HCT116 (cell line): Measurements from ENCODE around the gene RASGRP2. TPM values are rescaled to one million over a fixed set of nuclear protein-coding genes. Genes with fewer than 3 reads are reported as not detected.

Experiments
- ATAC-seq: fragments of 200-7000 bp; cut with Tn5 transposase; 2 replicates; pipeline ENCODE4 v1.9.1; 2020; ENCODE audit warnings: mild to moderate bottlenecking, moderate library complexity
- BruUV-seq: library from RNA; stranded (reverse); fragments of 400-500 nt; replicated peaks from 2 replicates; lab custom pipeline; 2021; lab: Mats Ljungman, UMichigan
- CTCF ChIA-PET: fragments of 300-600 bp; sonication (Branson Sonifier 250); formaldehyde crosslinking; loops from one replicate; lab custom pipeline; 2021; ENCODE audit warnings: antibody characterized with exemption; lab: Charles Lee
- POLR2A ChIA-PET: fragments of 300-600, 350-600 bp; sonication (Branson Sonifier 250); formaldehyde crosslinking; loops from one replicate; lab custom pipeline; 2021; ENCODE audit warnings: antibody characterized with exemption; lab: Charles Lee
- RAD21 ChIA-PET, 2 experiments: fragments of 300-600 bp; sonication (Branson Sonifier 250); formaldehyde crosslinking; loops; one replicate each; lab custom pipeline; 2023; ENCODE audit warnings: low total read pairs in 2 of 2; ENCODE audit not compliant: uncharacterized antibody in 2 of 2, unreplicated experiment in 2 of 2, low non-redundant PET in 1 of 2; lab: Charles Lee
- DNase-seq: peaks from one replicate; pipeline ENCODE4 v3.0.0-alpha.2; 2010; ENCODE audit warnings: low read depth, low spot score
- H2AFZ ChIP-seq: fragments of 200-600 bp; shearing (Covaris generic), sonication (generic); 2 replicates; pipeline ENCODE4 v1.6.1; 2017; ENCODE audit warnings: low read depth, mixed run types, mixed read lengths, antibody characterized with exemption, low read length; ENCODE audit not compliant: poor library complexity, severe bottlenecking
- H3K27ac ChIP-seq: 2 replicates; pipeline ENCODE4 v1.5.1; 2012; ENCODE audit warnings: low read depth, low read length
- H3K27me3 ChIP-seq: fragments of 200-600 bp; sonication (generic); 2 replicates; pipeline ENCODE4 v1.6.1; 2016; ENCODE audit warnings: mixed run types, low read length, mixed read lengths; ENCODE audit not compliant: insufficient read depth
- H3K36me3 ChIP-seq, 2 experiments: fragments of 200-500 bp in 1 of 2; fragments of 200-600 bp in 1 of 2; sonication (Bioruptor generic) in 1 of 2; sonication (generic) in 1 of 2; 2 replicates each; pipeline versions ENCODE4 v1.5.1 to v1.6.1; 2014 to 2016; ENCODE audit warnings: low read length in 2 of 2, inconsistent platforms in 1 of 2, mixed read lengths in 1 of 2, mixed run types in 1 of 2; ENCODE audit not compliant: insufficient read depth in 2 of 2, control insufficient read depth in 1 of 2
- H3K4me1 ChIP-seq, 2 experiments: fragments of 200-600 bp in 1 of 2; sonication (generic) in 1 of 2; 2 replicates each; pipeline versions ENCODE4 v1.5.1 to v1.6.1; 2012 to 2017; ENCODE audit warnings: low read length in 2 of 2, inconsistent platforms in 1 of 2, mild to moderate bottlenecking in 1 of 2, mixed read lengths in 1 of 2, mixed run types in 1 of 2, moderate library complexity in 1 of 2; ENCODE audit not compliant: insufficient read depth in 2 of 2, control insufficient read depth in 1 of 2
- H3K4me2 ChIP-seq: fragments of 200-600 bp; sonication (generic); 2 replicates; pipeline ENCODE4 v1.6.1; 2017; ENCODE audit warnings: mixed run types, low read length, mixed read lengths
- H3K4me3 ChIP-seq, 2 experiments: fragments of 200-600 bp in 1 of 2; sonication (generic) in 1 of 2; replicated peaks in 1 of 2; 2 replicates each; pipeline ENCODE4 v1.5.1; 2011 to 2016; ENCODE audit warnings: low read length in 2 of 2, control low read depth in 1 of 2, low read depth in 1 of 2, mild to moderate bottlenecking in 1 of 2, mixed read lengths in 1 of 2, mixed run types in 1 of 2
- H3K79me2 ChIP-seq: fragments of 200-600 bp; sonication (generic); 2 replicates; pipeline ENCODE4 v1.6.1; 2017; ENCODE audit warnings: mild to moderate bottlenecking, mixed run types, low read length, moderate library complexity, mixed read lengths; ENCODE audit not compliant: insufficient read depth
- H3K9ac ChIP-seq: fragments of 200-600 bp; sonication (generic); 2 replicates; pipeline ENCODE4 v1.6.1; 2016; ENCODE audit warnings: low read length, mixed read lengths
- H3K9me2 ChIP-seq: fragments of 200-600 bp; sonication (generic), shearing (Covaris generic); 2 replicates; pipeline ENCODE4 v1.6.1; 2017; ENCODE audit warnings: mixed run types, mild to moderate bottlenecking, moderate library complexity; ENCODE audit not compliant: insufficient read depth
- H3K9me3 ChIP-seq, 2 experiments: fragments of 200-500 bp in 1 of 2; fragments of 200-600 bp in 1 of 2; sonication (Bioruptor generic) in 1 of 2; sonication (generic) in 1 of 2; 2 replicates each; pipeline ENCODE4 v1.6.1; 2014 to 2017; ENCODE audit warnings: low read length in 2 of 2, mixed read lengths in 2 of 2, inconsistent platforms in 1 of 2, low read depth in 1 of 2, mild to moderate bottlenecking in 1 of 2, mixed run types in 1 of 2, moderate library complexity in 1 of 2; ENCODE audit not compliant: control insufficient read depth in 1 of 2, insufficient read depth in 1 of 2
- H4K20me1 ChIP-seq: fragments of 200-600 bp; sonication (generic), shearing (Covaris generic); 2 replicates; pipeline ENCODE4 v1.6.1; 2017; ENCODE audit warnings: mixed run types, mild to moderate bottlenecking, moderate library complexity; ENCODE audit not compliant: insufficient read depth
- CBX3 ChIP-seq: IDR thresholded peaks from 2 replicates; pipeline ENCODE4 v1.6.1; 2012; ENCODE audit warnings: low read depth
- CEBPB ChIP-seq: IDR thresholded peaks from 2 replicates; pipeline ENCODE4 v1.6.1; 2012; ENCODE audit warnings: low read depth
- EGR1 ChIP-seq: IDR thresholded peaks from 2 replicates; pipeline ENCODE4 v1.6.1; 2012; ENCODE audit warnings: low read depth
- ELF1 ChIP-seq: IDR thresholded peaks from 2 replicates; pipeline ENCODE4 v1.6.1; 2012; ENCODE audit warnings: low read depth, borderline replicate concordance
- EZH2 ChIP-seq: fragments of 200-600 bp; sonication (generic); IDR thresholded peaks from 2 replicates; pipeline ENCODE4 v1.6.1; 2017; ENCODE audit warnings: antibody characterized with exemption, mixed run types
- EZH2phosphoT487 ChIP-seq: fragments of 200-600 bp; IDR thresholded peaks from 2 replicates; pipeline ENCODE4 v1.6.1; 2018; ENCODE audit warnings: antibody characterized with exemption, borderline replicate concordance
- JUND ChIP-seq: IDR thresholded peaks from 2 replicates; pipeline ENCODE4 v1.6.1; 2012
- SIN3A ChIP-seq: IDR thresholded peaks from 2 replicates; pipeline ENCODE4 v1.6.1; 2012; ENCODE audit warnings: low read depth
- YY1 ChIP-seq: IDR thresholded peaks from 2 replicates; pipeline ENCODE4 v1.6.1; 2011; ENCODE audit warnings: low read length, low read depth, moderate library complexity, mild to moderate bottlenecking; ENCODE audit not compliant: insufficient replicate concordance; ENCODE audit errors: extremely low read depth
- ZFX ChIP-seq: fragments of 450-650 bp; IDR thresholded peaks from 2 replicates; pipeline ENCODE4 v1.6.1; 2017
- ZNF274 ChIP-seq: fragments of 200-500 bp; sonication (Bioruptor generic); IDR thresholded peaks from 2 replicates; pipeline ENCODE4 v1.6.1; 2014; ENCODE audit warnings: mild to moderate bottlenecking, low read depth, low read length, inconsistent platforms
- intact Hi-C: fragments of 100-400 bp; cut with micrococcal nuclease; formaldehyde crosslinking; loops from 2 replicates; pipeline ENCODE4 v1.10.0; 2022
- total RNA-seq: library from RNA; stranded (reverse); gene quantifications from one replicate; pipeline ENCODE4 v1.2.1, GENCODE V29; 2021; ENCODE audit not compliant: unreplicated experiment
- TF ChIP-seq, protein P1 (sequence below): IDR thresholded peaks from 2 replicates; pipeline ENCODE4 v1.6.1; 2012; ENCODE audit warnings: low read depth
- TF ChIP-seq, protein P2 (sequence below): IDR thresholded peaks from 2 replicates; pipeline ENCODE4 v1.6.1; 2012
- TF ChIP-seq, protein P3 (sequence below): IDR thresholded peaks from 2 replicates; pipeline ENCODE4 v1.6.1; 2012
- TF ChIP-seq, protein P4 (sequence below): IDR thresholded peaks from 2 replicates; pipeline ENCODE4 v1.6.1; 2011; ENCODE audit warnings: mild to moderate bottlenecking, low read length, moderate library complexity; ENCODE audit not compliant: insufficient replicate concordance; ENCODE audit errors: extremely low read depth
- TF ChIP-seq, protein P5 (sequence below), 3 experiments: fragments of 200-600 bp in 1 of 3; sonication (generic) in 1 of 3; IDR thresholded peaks in 2 of 3; conservative IDR thresholded peaks in 1 of 3; 2 replicates each; pipeline ENCODE4 v1.5.1; 2012 to 2017; ENCODE audit warnings: low read depth in 2 of 3, low read length in 2 of 3, antibody characterized with exemption in 1 of 3, borderline replicate concordance in 1 of 3, control low read depth in 1 of 3, mild to moderate bottlenecking in 1 of 3, mixed read lengths in 1 of 3, mixed run types in 1 of 3, moderate library complexity in 1 of 3; ENCODE audit not compliant: insufficient read depth in 1 of 3

Gene RASGRP2
- total RNA-seq, 1 experiment from 2014 or later, result 12.8 TPM

DNA sequence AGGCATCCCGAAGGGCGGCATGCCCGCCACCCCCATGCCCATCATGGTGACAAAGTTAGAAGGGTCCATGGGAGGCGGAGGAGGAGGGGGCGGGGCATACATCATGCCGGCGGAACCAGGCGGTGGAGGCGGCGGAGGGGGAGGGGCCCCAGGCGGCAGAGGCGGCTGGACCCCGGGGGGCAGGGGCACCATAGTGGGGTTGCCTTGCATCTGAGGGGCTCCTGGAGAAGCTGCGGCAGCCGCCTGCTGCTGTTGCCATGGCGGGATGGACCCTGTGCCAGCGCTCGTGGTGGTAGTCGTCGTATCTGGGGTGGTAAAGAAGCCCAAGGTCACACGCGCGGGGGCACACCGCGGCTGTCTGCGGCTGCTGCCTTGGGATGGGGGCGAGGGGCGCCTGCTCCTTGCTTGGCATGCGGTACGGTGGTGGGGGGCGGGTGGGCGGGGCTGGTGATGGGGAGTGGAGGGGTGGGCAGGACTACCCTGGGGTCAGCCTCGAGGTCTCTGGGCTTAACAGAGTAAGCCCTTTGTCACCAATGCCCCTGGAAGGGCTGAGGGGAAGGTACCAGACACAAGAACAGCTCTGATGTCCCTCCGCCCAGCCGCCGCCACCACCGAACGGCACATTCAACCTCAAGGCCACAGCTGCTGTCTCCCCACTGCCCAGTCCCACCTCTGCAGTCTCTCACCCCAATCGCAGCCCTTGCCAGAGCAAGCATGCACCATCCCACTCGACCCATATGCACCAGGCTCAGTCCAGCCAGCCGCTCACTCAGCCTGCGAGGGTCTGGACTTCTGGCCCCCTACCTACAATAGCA lies 22.1 kb upstream of the RASGRP2 start:
- ChIA-PET CTCF (no interaction called here), RAD21 (no interaction called here)
- no peak for DNase-seq

More for the DNA sequence above, 22.1 kb upstream of the RASGRP2 start:
- Histone ChIP-seq H3K4me2 (no peak overlapping the region), H3K9ac (no peak overlapping the region), H4K20me1 (peaks cover 31% of the 10 kb centered on the region; the same call in 1 of the 2 replicates), H2AFZ (no peak overlapping the region), H3K36me3 (peaks cover 71 to 77% of the 10 kb centered on the region in 2 experiments), H3K27me3 (no peaks in the 10 kb centered on the region), H3K4me1 (peaks cover 0 to 5% of the 10 kb centered on the region in 2 experiments; a peak in 1 of 4 replicates), H3K9me2 (no peaks in the 10 kb centered on the region), H3K27ac (no peak overlapping the region), H3K4me3 (no peak overlapping the region), H3K9me3 (no peaks in the 10 kb centered on the region), H3K79me2 (peaks cover 63% of the 10 kb centered on the region)
- intact Hi-C loops, result no loop called here
- POLR2A ChIA-PET, result interaction anchor here (1.4 kb wide), 1 partner anchor 13 kb away, joined by 3 read pairs; no protein-coding TSS in a partner anchor
- ATAC-seq, result no peak
- no peak for TF ChIP-seq EGR1
- TF ChIP-seq, protein P1, sequence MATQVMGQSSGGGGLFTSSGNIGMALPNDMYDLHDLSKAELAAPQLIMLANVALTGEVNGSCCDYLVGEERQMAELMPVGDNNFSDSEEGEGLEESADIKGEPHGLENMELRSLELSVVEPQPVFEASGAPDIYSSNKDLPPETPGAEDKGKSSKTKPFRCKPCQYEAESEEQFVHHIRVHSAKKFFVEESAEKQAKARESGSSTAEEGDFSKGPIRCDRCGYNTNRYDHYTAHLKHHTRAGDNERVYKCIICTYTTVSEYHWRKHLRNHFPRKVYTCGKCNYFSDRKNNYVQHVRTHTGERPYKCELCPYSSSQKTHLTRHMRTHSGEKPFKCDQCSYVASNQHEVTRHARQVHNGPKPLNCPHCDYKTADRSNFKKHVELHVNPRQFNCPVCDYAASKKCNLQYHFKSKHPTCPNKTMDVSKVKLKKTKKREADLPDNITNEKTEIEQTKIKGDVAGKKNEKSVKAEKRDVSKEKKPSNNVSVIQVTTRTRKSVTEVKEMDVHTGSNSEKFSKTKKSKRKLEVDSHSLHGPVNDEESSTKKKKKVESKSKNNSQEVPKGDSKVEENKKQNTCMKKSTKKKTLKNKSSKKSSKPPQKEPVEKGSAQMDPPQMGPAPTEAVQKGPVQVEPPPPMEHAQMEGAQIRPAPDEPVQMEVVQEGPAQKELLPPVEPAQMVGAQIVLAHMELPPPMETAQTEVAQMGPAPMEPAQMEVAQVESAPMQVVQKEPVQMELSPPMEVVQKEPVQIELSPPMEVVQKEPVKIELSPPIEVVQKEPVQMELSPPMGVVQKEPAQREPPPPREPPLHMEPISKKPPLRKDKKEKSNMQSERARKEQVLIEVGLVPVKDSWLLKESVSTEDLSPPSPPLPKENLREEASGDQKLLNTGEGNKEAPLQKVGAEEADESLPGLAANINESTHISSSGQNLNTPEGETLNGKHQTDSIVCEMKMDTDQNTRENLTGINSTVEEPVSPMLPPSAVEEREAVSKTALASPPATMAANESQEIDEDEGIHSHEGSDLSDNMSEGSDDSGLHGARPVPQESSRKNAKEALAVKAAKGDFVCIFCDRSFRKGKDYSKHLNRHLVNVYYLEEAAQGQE, result no peak
- TF ChIP-seq ELF1, result no peak
- no peak for TF ChIP-seq CBX3
- TF ChIP-seq JUND, result no peak
- no peak for TF ChIP-seq SIN3A
- TF ChIP-seq ZNF274, result no peak
- TF ChIP-seq, protein P2, sequence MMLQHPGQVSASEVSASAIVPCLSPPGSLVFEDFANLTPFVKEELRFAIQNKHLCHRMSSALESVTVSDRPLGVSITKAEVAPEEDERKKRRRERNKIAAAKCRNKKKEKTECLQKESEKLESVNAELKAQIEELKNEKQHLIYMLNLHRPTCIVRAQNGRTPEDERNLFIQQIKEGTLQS, result no peak
- no peak for TF ChIP-seq YY1
- TF ChIP-seq ZFX, result no peak
- TF ChIP-seq, protein P3, sequence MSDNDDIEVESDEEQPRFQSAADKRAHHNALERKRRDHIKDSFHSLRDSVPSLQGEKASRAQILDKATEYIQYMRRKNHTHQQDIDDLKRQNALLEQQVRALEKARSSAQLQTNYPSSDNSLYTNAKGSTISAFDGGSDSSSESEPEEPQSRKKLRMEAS, result no peak
- no peak for TF ChIP-seq EZH2phosphoT487
- no peak for TF ChIP-seq CEBPB
- no peak for TF ChIP-seq EZH2
- TF ChIP-seq, protein P4, sequence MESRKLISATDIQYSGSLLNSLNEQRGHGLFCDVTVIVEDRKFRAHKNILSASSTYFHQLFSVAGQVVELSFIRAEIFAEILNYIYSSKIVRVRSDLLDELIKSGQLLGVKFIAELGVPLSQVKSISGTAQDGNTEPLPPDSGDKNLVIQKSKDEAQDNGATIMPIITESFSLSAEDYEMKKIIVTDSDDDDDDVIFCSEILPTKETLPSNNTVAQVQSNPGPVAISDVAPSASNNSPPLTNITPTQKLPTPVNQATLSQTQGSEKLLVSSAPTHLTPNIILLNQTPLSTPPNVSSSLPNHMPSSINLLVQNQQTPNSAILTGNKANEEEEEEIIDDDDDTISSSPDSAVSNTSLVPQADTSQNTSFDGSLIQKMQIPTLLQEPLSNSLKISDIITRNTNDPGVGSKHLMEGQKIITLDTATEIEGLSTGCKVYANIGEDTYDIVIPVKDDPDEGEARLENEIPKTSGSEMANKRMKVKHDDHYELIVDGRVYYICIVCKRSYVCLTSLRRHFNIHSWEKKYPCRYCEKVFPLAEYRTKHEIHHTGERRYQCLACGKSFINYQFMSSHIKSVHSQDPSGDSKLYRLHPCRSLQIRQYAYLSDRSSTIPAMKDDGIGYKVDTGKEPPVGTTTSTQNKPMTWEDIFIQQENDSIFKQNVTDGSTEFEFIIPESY, result no peak
- TF ChIP-seq, protein P5, sequence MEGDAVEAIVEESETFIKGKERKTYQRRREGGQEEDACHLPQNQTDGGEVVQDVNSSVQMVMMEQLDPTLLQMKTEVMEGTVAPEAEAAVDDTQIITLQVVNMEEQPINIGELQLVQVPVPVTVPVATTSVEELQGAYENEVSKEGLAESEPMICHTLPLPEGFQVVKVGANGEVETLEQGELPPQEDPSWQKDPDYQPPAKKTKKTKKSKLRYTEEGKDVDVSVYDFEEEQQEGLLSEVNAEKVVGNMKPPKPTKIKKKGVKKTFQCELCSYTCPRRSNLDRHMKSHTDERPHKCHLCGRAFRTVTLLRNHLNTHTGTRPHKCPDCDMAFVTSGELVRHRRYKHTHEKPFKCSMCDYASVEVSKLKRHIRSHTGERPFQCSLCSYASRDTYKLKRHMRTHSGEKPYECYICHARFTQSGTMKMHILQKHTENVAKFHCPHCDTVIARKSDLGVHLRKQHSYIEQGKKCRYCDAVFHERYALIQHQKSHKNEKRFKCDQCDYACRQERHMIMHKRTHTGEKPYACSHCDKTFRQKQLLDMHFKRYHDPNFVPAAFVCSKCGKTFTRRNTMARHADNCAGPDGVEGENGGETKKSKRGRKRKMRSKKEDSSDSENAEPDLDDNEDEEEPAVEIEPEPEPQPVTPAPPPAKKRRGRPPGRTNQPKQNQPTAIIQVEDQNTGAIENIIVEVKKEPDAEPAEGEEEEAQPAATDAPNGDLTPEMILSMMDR (IDR thresholded peaks at IDR 0.05 in 2 of 3, conservative IDR thresholded peaks at IDR 0.05 in 1 of 3; ENCODE audit: borderline replicate concordance in 1 of 3, insufficient read depth in 1 of 3, low read depth in 2 of 3, low read length in 2 of 3), result no peak
- no TSS peak for BruUV-seq
